MM.1S (cell line): ENCODE data around the gene DDX51.
A peak's percentile ranks its signal among the peaks of the same experiment; 100 is the strongest.

Source experiments
- DNase-seq: peaks from one replicate; pipeline ENCODE4 v3.0.0-alpha.2; 2015
- H2AFZ ChIP-seq: fragments of 300-600 bp; sonication (generic); 2 replicates; pipeline ENCODE4 v1.6.0; 2016; ENCODE audit warnings: antibody characterized with exemption, low read length
- H3F3A ChIP-seq: fragments of 300-600 bp; sonication (generic); 2 replicates; pipeline ENCODE4 v1.6.1; 2016; ENCODE audit warnings: mild to moderate bottlenecking, antibody characterized with exemption, low read length, moderate library complexity, mixed read lengths; ENCODE audit not compliant: insufficient read depth
- H3K27ac ChIP-seq: fragments of 300-600 bp; sonication (generic); 2 replicates; pipeline ENCODE4 v1.5.1; 2016; ENCODE audit warnings: mild to moderate bottlenecking, low read length
- H3K27me3 ChIP-seq: fragments of 300-600 bp; sonication (generic); replicated peaks from 2 replicates; pipeline ENCODE4 v1.6.0; 2016; ENCODE audit warnings: low read length; ENCODE audit not compliant: insufficient read depth
- H3K36me3 ChIP-seq: fragments of 300-600 bp; sonication (generic); replicated peaks from 2 replicates; pipeline ENCODE4 v1.6.1; 2016; ENCODE audit warnings: mild to moderate bottlenecking, low read length, mixed read lengths; ENCODE audit not compliant: insufficient read depth
- H3K4me1 ChIP-seq: fragments of 300-600 bp; sonication (generic); 2 replicates; pipeline ENCODE4 v1.6.1; 2016; ENCODE audit warnings: low read length, mixed read lengths
- H3K4me2 ChIP-seq: fragments of 300-600 bp; sonication (generic); 2 replicates; pipeline ENCODE4 v1.6.0; 2016; ENCODE audit warnings: low read depth, low read length
- H3K4me3 ChIP-seq: fragments of 300-600 bp; sonication (generic); 2 replicates; pipeline ENCODE4 v1.5.1; 2016; ENCODE audit warnings: low read length, mixed read lengths
- H3K79me2 ChIP-seq: fragments of 300-600 bp; sonication (generic); 2 replicates; pipeline ENCODE4 v1.6.1; 2016; ENCODE audit warnings: mixed run types, low read length, mixed read lengths
- H3K9ac ChIP-seq: fragments of 300-600 bp; sonication (generic); 2 replicates; pipeline ENCODE4 v1.6.1; 2016; ENCODE audit warnings: low read length, mixed read lengths
- H3K9me2 ChIP-seq: fragments of 300-600 bp; sonication (generic); replicated peaks from 2 replicates; pipeline ENCODE4 v1.6.1; 2016; ENCODE audit warnings: mild to moderate bottlenecking, low read length, mixed read lengths; ENCODE audit not compliant: insufficient read depth
- H3K9me3 ChIP-seq: fragments of 300-600 bp; sonication (generic); replicated peaks from 2 replicates; pipeline ENCODE4 v1.6.1; 2016; ENCODE audit warnings: mild to moderate bottlenecking, low read length, mixed read lengths; ENCODE audit not compliant: insufficient read depth
- H4K20me1 ChIP-seq: fragments of 300-600 bp; sonication (generic); 2 replicates; pipeline ENCODE4 v1.6.1; 2016; ENCODE audit warnings: mild to moderate bottlenecking, low read length, moderate library complexity, mixed read lengths; ENCODE audit not compliant: insufficient read depth
- EZH2 ChIP-seq: fragments of 300-600 bp; sonication (generic); optimal IDR thresholded peaks from 2 replicates; pipeline ENCODE3; 2017; ENCODE audit warnings: low read depth, mild to moderate bottlenecking, antibody characterized with exemption, low read length, mixed read lengths
- EZH2phosphoT487 ChIP-seq: fragments of 300-600 bp; sonication (generic); IDR thresholded peaks from 2 replicates; pipeline ENCODE4 v1.6.1; 2018; ENCODE audit warnings: antibody characterized with exemption, low read length
- TF ChIP-seq, protein P1 (sequence below): fragments of 300-600 bp; sonication (generic); IDR thresholded peaks from 2 replicates; pipeline ENCODE4 v1.5.1; 2016; ENCODE audit warnings: antibody characterized with exemption, low read length, mixed read lengths

Gene DDX51

DNA sequence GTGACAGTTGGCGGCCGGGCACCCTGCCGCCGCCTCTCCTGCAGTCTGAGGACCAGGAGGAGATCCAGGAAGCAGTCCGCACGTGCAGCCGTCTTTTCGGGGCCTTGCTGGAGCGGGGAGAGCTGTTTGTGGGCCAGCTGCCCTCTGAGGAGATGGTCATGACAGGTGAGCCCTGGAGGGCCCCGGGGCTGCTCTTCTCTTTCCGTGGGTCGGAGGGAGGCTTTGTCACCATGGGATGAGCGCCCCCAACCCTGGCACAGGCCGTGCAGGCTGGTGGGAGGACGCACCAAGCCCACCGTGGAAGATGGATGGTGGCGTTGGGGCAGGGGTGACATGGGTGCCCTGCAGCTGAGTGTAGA is 670 bp upstream of the DDX51 start:
- Histone ChIP-seq H3K9me2 (no peaks in the 10 kb centered on the region), H2AFZ (0 out of 2 replicates have a peak overlapping the region, but pooled peaks have one; percentile 27), H3K79me2 (peaks cover 43% of the 10 kb centered on the region), H3F3A (no peaks in the 10 kb centered on the region), H4K20me1 (no peaks in the 10 kb centered on the region), H3K27ac (no peak overlapping the region; the same call in 1 of the 2 replicates), H3K4me1 (no peaks in the 10 kb centered on the region), H3K9ac (peak overlapping the region; percentile 87), H3K27me3 (no peaks in the 10 kb centered on the region), H3K9me3 (no peaks in the 10 kb centered on the region), H3K4me2 (peak overlapping the region; percentile 69), H3K36me3 (no peaks in the 10 kb centered on the region), H3K4me3 (peak overlapping the region; percentile 80)
- no peak for DNase-seq
- TF ChIP-seq, protein P1, sequence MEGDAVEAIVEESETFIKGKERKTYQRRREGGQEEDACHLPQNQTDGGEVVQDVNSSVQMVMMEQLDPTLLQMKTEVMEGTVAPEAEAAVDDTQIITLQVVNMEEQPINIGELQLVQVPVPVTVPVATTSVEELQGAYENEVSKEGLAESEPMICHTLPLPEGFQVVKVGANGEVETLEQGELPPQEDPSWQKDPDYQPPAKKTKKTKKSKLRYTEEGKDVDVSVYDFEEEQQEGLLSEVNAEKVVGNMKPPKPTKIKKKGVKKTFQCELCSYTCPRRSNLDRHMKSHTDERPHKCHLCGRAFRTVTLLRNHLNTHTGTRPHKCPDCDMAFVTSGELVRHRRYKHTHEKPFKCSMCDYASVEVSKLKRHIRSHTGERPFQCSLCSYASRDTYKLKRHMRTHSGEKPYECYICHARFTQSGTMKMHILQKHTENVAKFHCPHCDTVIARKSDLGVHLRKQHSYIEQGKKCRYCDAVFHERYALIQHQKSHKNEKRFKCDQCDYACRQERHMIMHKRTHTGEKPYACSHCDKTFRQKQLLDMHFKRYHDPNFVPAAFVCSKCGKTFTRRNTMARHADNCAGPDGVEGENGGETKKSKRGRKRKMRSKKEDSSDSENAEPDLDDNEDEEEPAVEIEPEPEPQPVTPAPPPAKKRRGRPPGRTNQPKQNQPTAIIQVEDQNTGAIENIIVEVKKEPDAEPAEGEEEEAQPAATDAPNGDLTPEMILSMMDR = no peak
- TF ChIP-seq EZH2phosphoT487 (no peak), EZH2 (no peak)

DNA sequence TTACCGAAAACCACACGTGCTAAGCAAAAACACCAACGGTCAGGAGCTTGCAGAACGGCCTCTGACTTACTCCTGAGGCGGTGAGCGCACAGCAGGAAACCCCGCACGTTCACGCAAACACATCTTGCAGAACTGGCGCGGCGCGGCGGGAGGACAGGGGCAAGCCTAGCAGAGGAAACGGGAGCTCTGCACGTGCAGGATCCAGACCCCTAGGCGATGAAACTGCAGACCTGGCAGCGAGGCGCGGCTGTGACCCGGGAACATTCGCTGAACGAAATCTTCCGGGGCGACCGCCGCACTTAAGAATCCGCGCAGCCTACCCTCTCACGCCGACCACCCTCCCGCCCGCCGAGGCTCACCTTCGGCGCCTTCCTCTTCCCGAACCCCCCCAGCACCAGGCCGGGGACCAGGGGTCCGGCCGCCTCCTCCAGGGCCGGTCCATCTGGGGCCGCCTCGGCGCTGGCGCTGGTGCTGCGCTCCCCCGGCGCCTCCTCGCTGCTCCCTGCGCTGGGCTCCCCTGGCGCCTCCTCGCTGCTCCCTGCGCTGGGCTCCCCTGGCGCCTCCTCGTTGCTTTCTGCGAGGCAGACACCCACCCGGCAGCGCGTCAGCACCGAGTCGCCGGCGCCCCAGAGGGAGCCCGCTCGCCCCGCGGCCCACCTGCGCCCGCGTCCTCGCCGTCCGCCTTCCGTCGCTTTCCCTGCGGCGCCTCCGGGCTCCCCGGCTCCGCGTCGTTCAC is 615 bp downstream of the DDX51 start:
- Histone ChIP-seq H3K9me2 (no peaks in the 10 kb centered on the region), H3K4me1 (no peaks in the 10 kb centered on the region), H3K79me2 (peaks cover 43% of the 10 kb centered on the region), H2AFZ (no peak overlapping the region), H3K4me2 (peak overlapping the region; percentile 73), H3K27me3 (no peaks in the 10 kb centered on the region), H3K4me3 (peak overlapping the region; percentile 70), H3K36me3 (no peaks in the 10 kb centered on the region), H3K9ac (peak overlapping the region; percentile 55; the same call in 1 of the 2 replicates), H3K9me3 (no peaks in the 10 kb centered on the region), H3K27ac (peak overlapping the region; percentile 10; the same call in 1 of the 2 replicates), H4K20me1 (no peaks in the 10 kb centered on the region), H3F3A (no peaks in the 10 kb centered on the region)
- TF ChIP-seq EZH2phosphoT487 (no peak), EZH2 (no peak)
- TF ChIP-seq, protein P1 = no peak
- DNase-seq = peak; percentile 21

DNA sequence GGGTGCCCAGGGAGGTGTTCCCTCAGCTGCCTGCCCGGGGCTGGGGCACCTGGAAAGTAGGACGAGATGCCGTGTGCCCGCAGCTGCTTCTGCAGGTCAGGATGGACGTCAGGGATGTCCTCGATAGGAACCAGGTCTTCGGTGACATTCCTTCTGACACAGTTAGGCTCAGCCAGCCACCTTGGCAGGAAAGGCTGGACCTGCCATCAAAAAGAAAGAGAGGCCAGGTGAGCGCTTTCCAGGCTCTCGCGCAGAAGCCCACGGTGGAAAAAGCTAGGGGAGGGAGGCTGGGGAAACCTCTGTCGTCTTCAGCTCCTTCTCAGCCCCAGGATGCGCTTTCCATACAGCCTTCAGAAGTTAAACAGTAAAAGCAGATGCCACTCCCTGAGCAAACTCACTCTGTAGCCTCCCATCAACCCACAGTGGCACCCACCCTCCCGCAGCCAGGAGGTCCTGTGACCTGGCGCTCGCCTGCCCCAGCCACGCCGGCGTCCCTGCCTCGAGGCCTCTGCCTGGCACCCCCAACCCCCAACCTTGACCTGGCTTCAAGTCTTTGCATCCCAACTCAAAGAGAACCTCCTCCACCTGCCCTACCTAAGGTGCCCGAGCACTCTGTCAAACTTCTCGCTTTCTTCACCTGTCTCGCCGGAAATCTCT is 1.3 kb downstream of the DDX51 start:
- no peaks in the 10 kb centered on the region for H3F3A ChIP-seq
- no peak for TF ChIP-seq EZH2
- no peak for TF ChIP-seq EZH2phosphoT487
- TF ChIP-seq, protein P1 = no peak
- H3K27ac ChIP-seq = peak overlapping the region; percentile 10; the same call in 1 of the 2 replicates
- H3K79me2 ChIP-seq = peaks cover 43% of the 10 kb centered on the region
- DNase-seq = no peak
- H2AFZ ChIP-seq = no peak overlapping the region
- H3K4me2 ChIP-seq = peak overlapping the region; percentile 73
- peak overlapping the region; percentile 55; the same call in 1 of the 2 replicates for H3K9ac ChIP-seq
- H3K27me3 ChIP-seq = no peaks in the 10 kb centered on the region
- H4K20me1 ChIP-seq = no peaks in the 10 kb centered on the region
- no peaks in the 10 kb centered on the region for H3K9me2 ChIP-seq
- peak overlapping the region; percentile 70 for H3K4me3 ChIP-seq
- H3K36me3 ChIP-seq = no peaks in the 10 kb centered on the region
- H3K4me1 ChIP-seq = no peaks in the 10 kb centered on the region
- H3K9me3 ChIP-seq = no peaks in the 10 kb centered on the region
